ENCODE results near the gene GALNT2. TPM values are rescaled to one million over a fixed set of nuclear protein-coding genes. Genes with fewer than 3 reads are reported as not detected.

Gene GALNT2
- polyA plus RNA-seq, 2 of the 4 experiments (the other 2 are of a cell fraction), result 66.9 to 114 TPM

DNA sequence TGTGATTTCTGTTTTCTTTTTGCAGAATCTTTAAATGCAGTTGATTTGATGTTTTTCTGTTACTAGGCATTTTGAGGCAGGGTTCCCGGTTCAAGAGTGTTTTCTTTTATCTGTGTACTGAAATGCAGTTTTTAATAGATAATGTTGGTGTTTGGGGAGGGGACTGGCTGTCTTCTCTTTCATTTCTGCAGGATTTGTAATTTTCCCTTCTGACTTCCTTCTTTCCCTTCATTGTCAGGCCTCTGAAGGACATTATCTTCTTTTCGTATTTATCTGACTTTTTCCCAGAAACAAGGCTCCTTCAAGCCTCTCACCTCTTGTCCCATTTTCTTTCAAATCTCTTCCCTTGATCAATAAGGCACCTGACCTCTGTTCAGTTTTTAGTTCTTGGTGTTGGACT, 1.5 kb upstream of the GALNT2 start:
- CTCF ChIA-PET, result interaction anchor here (1.0 kb wide), 1 partner anchor 19 kb away, joined by 3 read pairs; no protein-coding TSS in a partner anchor
- FAIRE-seq, result no peak
- TF ChIP-seq SREBF2 (IDR thresholded peaks at IDR 0.05) (no peak), ESRRA (IDR thresholded peaks at IDR 0.05; ENCODE audit: borderline replicate concordance, low read length) (no peak), NPAS2 (CRISPR knock-in tag; IDR thresholded peaks at IDR 0.05; ENCODE audit: borderline replicate concordance) (no peak), NFE2L2 (conservative IDR thresholded peaks at IDR 0.05; ENCODE audit: low read length) (no peak), RAD21 (conservative IDR thresholded peaks at IDR 0.05 in 1 of 2, IDR thresholded peaks at IDR 0.05 in 1 of 2) (no peak), CBX2 (IDR thresholded peaks at IDR 0.05; ENCODE audit: borderline replicate concordance, low read depth) (no peak), GATA3 (IDR thresholded peaks at IDR 0.05; ENCODE audit: borderline replicate concordance) (no peak), KDM5A (IDR thresholded peaks at IDR 0.05) (no peak), BHLHE40 (IDR thresholded peaks at IDR 0.05; ENCODE audit: low read depth, low read length) (no peak), MYC (IDR thresholded peaks at IDR 0.05; ENCODE audit: borderline replicate concordance, low read length) (no peak), FOSL2 (IDR thresholded peaks at IDR 0.05) (no peak), FOSL2 (CRISPR knock-in tag; IDR thresholded peaks at IDR 0.05) (no peak), EHMT2 (IDR thresholded peaks at IDR 0.05; ENCODE audit: low read depth) (no peak), NR3C1 (IDR thresholded peaks at IDR 0.05) (no peak), HOXA7 (CRISPR knock-in tag; IDR thresholded peaks at IDR 0.05) (no peak)
- TF ChIP-seq, protein P1, sequence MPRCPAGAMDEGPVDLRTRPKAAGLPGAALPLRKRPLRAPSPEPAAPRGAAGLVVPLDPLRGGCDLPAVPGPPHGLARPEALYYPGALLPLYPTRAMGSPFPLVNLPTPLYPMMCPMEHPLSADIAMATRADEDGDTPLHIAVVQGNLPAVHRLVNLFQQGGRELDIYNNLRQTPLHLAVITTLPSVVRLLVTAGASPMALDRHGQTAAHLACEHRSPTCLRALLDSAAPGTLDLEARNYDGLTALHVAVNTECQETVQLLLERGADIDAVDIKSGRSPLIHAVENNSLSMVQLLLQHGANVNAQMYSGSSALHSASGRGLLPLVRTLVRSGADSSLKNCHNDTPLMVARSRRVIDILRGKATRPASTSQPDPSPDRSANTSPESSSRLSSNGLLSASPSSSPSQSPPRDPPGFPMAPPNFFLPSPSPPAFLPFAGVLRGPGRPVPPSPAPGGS (IDR thresholded peaks at IDR 0.05), result no peak
- TF ChIP-seq, protein P2, sequence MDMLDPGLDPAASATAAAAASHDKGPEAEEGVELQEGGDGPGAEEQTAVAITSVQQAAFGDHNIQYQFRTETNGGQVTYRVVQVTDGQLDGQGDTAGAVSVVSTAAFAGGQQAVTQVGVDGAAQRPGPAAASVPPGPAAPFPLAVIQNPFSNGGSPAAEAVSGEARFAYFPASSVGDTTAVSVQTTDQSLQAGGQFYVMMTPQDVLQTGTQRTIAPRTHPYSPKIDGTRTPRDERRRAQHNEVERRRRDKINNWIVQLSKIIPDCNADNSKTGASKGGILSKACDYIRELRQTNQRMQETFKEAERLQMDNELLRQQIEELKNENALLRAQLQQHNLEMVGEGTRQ (IDR thresholded peaks at IDR 0.05), result no peak
- H3K9me3 ChIP-seq, result peaks cover 22% of the 10 kb centered on the region
- 85% methylated on average over 2 of the region's 2 CpGs for WGBS (ENCODE audit: missing lambda C conversion rate)
- no peak overlapping the region; the same call in 2 of the 3 replicates for H3K4me2 ChIP-seq
- no peak overlapping the region; a peak in 2 of 6 replicates for H3K27ac ChIP-seq
- no peak for ATAC-seq
- H3K4me1 ChIP-seq, result peaks cover 22% of the 10 kb centered on the region; the same call in 2 of the 3 replicates
- H3K4me3 ChIP-seq, result no peak overlapping the region
- no peak for DNase-seq (ENCODE audit: low read depth in 1 of 2, low spot score in 1 of 2)
- POLR2A ChIA-PET, result no interaction called here

DNA sequence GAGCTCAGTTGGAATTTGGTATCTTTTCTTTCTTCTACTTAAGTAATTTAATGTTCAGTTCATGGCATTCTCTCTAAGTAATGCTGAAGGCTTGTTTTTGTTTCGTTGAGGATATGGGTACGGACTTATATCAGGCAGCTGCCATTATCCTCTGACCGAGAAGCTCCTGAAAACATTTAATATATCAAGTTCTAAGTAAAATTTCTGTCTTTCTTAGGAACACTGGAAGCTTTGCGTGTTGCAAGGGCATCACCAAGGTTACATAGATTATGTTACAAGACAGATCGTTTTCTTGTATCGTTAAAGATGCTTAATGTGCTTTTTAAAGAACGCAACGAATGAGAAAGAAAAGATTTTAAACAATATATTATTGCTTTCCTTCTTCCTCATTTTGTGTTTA, 1.0 kb upstream of the GALNT2 start:
- Histone ChIP-seq H3K4me2 (peak overlapping the region; percentile 72), H3K27ac (peak overlapping the region; percentile 93 to 98; a peak in 5 of 6 replicates), H3K9me3 (peaks cover 17% of the 10 kb centered on the region), H3K4me3 (peak overlapping the region; percentile 92), H3K4me1 (peaks cover 25% of the 10 kb centered on the region; the same call in 2 of the 3 replicates)
- DNase-seq (ENCODE audit: low read depth in 1 of 2, low spot score in 1 of 2) (no peak), ATAC-seq (no peak), FAIRE-seq (peak; percentile 7)
- POLR2A ChIA-PET, result interaction anchor here (0.8 kb wide), 1 partner anchor 350 kb away, joined by 3 read pairs; no protein-coding TSS in a partner anchor
- no peak for TF ChIP-seq FOSB (CRISPR knock-in tag; IDR thresholded peaks at IDR 0.05)
- WGBS (ENCODE audit: missing lambda C conversion rate), result 85% methylated on average over 8 of the region's 8 CpGs
- CTCF ChIA-PET, result interaction anchor here (1.0 kb wide), 1 partner anchor 19 kb away, joined by 3 read pairs; no protein-coding TSS in a partner anchor

DNA sequence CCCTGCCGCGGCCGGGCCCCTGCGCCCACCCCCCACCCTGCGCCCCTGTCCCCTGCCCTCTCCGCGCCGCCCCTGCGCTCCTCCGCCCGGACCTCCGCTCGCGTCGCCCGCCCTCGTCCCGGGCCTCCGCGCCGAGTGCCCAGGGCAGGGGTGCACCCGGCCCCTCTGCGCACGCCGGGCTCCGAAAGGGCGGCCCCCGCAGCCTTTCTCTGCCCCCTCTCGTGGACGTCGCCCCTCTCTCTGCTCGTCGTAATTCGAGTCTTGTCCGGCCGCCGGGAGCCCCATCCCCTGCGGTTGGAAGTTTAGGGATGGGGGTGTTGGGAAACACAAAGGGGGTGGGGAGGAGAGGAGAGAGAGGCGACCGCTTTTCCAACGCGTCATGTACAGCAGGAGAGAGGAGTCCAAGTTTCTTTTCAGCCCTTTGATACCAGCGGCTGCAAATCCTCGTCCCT, 407 bp downstream of the GALNT2 start:
- no peak for FAIRE-seq

More for the DNA sequence above, 407 bp downstream of the GALNT2 start:
- 0% methylated on average over 6 of the region's 44 CpGs for whole genome bisulfite sequencing (ENCODE audit: missing lambda C conversion rate)
- 0 out of 5 replicates have a peak, but pooled peaks of 1 of the 2 experiments have one; percentile 13 for TF ChIP-seq JUN (IDR thresholded peaks at IDR 0.05)
- peak in 1 of 2 experiments; percentile 8; a peak in 1 of 5 replicates for TF ChIP-seq RAD21 (conservative IDR thresholded peaks at IDR 0.05 in 1 of 2, IDR thresholded peaks at IDR 0.05 in 1 of 2)
- TF ChIP-seq MYC (IDR thresholded peaks at IDR 0.05; ENCODE audit: borderline replicate concordance, low read length), result no peak
- TF ChIP-seq, protein P3, sequence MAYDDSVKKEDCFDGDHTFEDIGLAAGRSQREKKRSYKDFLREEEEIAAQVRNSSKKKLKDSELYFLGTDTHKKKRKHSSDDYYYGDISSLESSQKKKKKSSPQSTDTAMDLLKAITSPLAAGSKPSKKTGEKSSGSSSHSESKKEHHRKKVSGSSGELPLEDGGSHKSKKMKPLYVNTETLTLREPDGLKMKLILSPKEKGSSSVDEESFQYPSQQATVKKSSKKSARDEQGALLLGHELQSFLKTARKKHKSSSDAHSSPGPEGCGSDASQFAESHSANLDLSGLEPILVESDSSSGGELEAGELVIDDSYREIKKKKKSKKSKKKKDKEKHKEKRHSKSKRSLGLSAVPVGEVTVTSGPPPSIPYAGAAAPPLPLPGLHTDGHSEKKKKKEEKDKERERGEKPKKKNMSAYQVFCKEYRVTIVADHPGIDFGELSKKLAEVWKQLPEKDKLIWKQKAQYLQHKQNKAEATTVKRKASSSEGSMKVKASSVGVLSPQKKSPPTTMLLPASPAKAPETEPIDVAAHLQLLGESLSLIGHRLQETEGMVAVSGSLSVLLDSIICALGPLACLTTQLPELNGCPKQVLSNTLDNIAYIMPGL (CRISPR knock-in tag; IDR thresholded peaks at IDR 0.05; ENCODE audit: borderline replicate concordance), result no peak
- TF ChIP-seq NR3C1 (IDR thresholded peaks at IDR 0.05), result no peak
- no peak for TF ChIP-seq JUNB (IDR thresholded peaks at IDR 0.05)
- no peak for TF ChIP-seq BHLHE40 (IDR thresholded peaks at IDR 0.05; ENCODE audit: low read depth, low read length)
- TF ChIP-seq FOXS1 (CRISPR knock-in tag; IDR thresholded peaks at IDR 0.05), result no peak
- TF ChIP-seq, protein P4, sequence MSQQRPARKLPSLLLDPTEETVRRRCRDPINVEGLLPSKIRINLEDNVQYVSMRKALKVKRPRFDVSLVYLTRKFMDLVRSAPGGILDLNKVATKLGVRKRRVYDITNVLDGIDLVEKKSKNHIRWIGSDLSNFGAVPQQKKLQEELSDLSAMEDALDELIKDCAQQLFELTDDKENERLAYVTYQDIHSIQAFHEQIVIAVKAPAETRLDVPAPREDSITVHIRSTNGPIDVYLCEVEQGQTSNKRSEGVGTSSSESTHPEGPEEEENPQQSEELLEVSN (IDR thresholded peaks at IDR 0.05; ENCODE audit: borderline replicate concordance, low read depth), result no peak
- TF ChIP-seq, protein P5, sequence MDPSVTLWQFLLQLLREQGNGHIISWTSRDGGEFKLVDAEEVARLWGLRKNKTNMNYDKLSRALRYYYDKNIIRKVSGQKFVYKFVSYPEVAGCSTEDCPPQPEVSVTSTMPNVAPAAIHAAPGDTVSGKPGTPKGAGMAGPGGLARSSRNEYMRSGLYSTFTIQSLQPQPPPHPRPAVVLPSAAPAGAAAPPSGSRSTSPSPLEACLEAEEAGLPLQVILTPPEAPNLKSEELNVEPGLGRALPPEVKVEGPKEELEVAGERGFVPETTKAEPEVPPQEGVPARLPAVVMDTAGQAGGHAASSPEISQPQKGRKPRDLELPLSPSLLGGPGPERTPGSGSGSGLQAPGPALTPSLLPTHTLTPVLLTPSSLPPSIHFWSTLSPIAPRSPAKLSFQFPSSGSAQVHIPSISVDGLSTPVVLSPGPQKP (IDR thresholded peaks at IDR 0.05; ENCODE audit: low read depth, low read length), result no peak
- TF ChIP-seq, protein P2 (IDR thresholded peaks at IDR 0.05), result no peak
- TF ChIP-seq ZC3H11A (IDR thresholded peaks at IDR 0.05), result no peak
- no peak for TF ChIP-seq POLR2A (IDR thresholded peaks at IDR 0.05; ENCODE audit: low read length)
- no peak for TF ChIP-seq NFE2L2 (conservative IDR thresholded peaks at IDR 0.05; ENCODE audit: low read length)
- TF ChIP-seq PHF8 (IDR thresholded peaks at IDR 0.05; ENCODE audit: borderline replicate concordance, low read depth), result peak; percentile 5; the same call in 1 of the 2 replicates
- Histone ChIP-seq H3K27ac (peak overlapping the region; percentile 93 to 98), H3K4me3 (peak overlapping the region; percentile 92), H3K9me3 (peaks cover 6% of the 10 kb centered on the region), H3K4me2 (peak overlapping the region; percentile 92), H3K4me1 (peaks cover 39% of the 10 kb centered on the region)
- peak; percentile 36 to 41 for DNase-seq (ENCODE audit: low read depth in 1 of 2, low spot score in 1 of 2)
- POLR2A ChIA-PET, result interaction anchor here (0.6 to 1.0 kb wide), 5 partner anchors 11 to 40 kb away, joined by 3 to 7 read pairs (median 6); no protein-coding TSS in a partner anchor
- peak; percentile 49 to 56 for ATAC-seq
- CTCF ChIA-PET, result no interaction called here

Measured in A549 (cell line).